ENCODE data around the gene TYROBP. TPM values are rescaled to one million over a fixed set of nuclear protein-coding genes. Genes with fewer than 3 reads are reported as not detected.

Gene TYROBP
- total RNA-seq, 1 experiment from 2014 or later = not detected

DNA sequence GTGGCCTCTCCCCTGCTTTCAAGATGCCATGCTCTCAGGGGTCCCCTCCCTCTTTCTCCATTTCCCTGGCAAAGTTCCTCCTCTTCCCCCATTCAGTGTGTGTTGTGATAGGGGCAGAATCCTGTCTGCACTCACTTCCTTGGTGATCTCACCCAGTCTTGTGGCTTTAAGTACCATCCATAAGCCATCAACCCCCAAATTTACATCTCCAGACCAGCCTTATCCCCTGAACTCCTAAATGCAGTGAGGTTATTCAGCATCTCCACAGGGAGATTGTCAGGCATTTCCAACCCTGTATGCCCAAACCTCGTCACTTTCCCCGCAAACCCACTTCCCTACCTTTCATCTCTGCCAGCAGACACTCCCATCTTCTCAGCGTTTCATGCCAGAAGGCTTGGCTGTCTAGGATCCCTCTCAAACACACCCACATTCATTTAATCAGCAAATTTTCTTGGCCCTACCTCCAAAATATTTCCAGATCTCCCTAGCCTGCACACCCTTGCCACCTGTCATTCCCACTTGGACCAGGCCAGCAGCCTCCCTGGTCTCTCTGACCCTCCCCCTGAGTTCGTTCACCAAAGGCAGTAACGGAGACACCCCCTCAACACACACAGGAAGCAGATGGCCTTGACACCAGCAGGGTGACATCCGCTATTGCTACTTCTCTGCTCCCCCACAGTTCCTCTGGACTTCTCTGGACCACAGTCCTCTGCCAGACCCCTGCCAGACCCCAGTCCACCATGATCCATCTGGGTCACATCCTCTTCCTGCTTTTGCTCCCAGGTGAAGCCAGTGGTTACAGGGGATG, 6.0 kb downstream of the TYROBP start, which contains the start of gene HCST:
HCST (plus strand) TSS at position 676 of the 808 bp plus-strand sequence; CDS start at position 741, 65 bp downstream.
- Histone ChIP-seq H3K9me3 (ENCODE audit: low read depth, low read length, poor library complexity, severe bottlenecking) (no peaks in the 10 kb centered on the region), H3K4me3 (ENCODE audit: low read depth, low read length, poor library complexity, severe bottlenecking) (peak within 1 kb of the TSS; percentile 36), H3K27me3 (replicated peaks; ENCODE audit: insufficient read depth, low read depth, low read length, poor library complexity) (no peaks in the 10 kb centered on the region), H3K27ac (ENCODE audit: low read depth, low read length, poor library complexity, severe bottlenecking) (peak within 1 kb of the TSS; percentile 80), H3K4me1 (ENCODE audit: insufficient read depth, low read length, poor library complexity, severe bottlenecking) (peaks cover 42% of the 10 kb centered on the region), H3K36me3 (ENCODE audit: insufficient read depth, low read length, poor library complexity, severe bottlenecking) (peaks cover 8% of the 10 kb centered on the region)
- DNase-seq (ENCODE audit: low spot score) = peak; percentile 51
- CTCF ChIA-PET = no interaction called here
- BruUV-seq (replicated peaks) = no TSS peak
- TF ChIP-seq EZH2 (IDR thresholded peaks at IDR 0.05; ENCODE audit: borderline replicate concordance, low read depth, low read length, poor library complexity, severe bottlenecking) = no peak
- POLR2A ChIA-PET (ENCODE audit: low non-redundant PET) = no interaction called here
- intact Hi-C loops (cut with micrococcal nuclease; ENCODE audit: unreplicated experiment) = no loop called here

DNA sequence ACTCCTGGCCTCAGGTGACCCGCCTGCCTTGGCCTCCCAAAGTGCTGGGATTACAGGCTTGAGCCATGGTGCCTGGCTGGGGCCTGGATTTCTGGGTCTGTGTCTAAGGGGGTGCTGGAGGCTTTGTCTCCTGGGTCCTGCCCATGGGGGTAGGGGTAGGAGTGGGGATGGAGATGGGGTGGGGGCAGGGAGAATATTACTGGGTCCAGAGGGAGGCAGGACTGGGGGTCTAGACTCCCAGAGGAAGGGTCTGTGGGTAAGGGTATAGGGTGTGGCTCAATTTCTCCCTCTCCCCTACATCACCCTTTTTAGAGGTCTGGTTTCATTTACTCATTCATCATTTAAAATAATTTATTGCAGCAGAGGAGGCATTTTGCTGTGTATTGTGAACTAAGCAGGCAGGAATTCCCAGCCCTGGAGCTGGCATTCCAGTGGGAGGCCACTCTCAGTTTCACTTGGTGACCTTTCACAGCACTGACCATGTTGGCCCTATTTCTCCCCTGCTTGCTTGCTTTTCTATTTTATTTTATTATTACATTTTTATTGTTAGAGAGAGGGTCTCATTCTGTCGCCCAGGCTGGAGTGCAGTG, 6.9 kb downstream of the TYROBP start:
- Histone ChIP-seq H3K9me3 (ENCODE audit: low read depth, low read length, poor library complexity, severe bottlenecking) (no peaks in the 10 kb centered on the region), H3K4me3 (ENCODE audit: low read depth, low read length, poor library complexity, severe bottlenecking) (peak overlapping the region; percentile 73), H3K27me3 (replicated peaks; ENCODE audit: insufficient read depth, low read depth, low read length, poor library complexity) (no peaks in the 10 kb centered on the region), H3K27ac (ENCODE audit: low read depth, low read length, poor library complexity, severe bottlenecking) (peak overlapping the region; percentile 80), H3K4me1 (ENCODE audit: insufficient read depth, low read length, poor library complexity, severe bottlenecking) (peaks cover 42% of the 10 kb centered on the region), H3K36me3 (ENCODE audit: insufficient read depth, low read length, poor library complexity, severe bottlenecking) (peaks cover 17% of the 10 kb centered on the region)
- TF ChIP-seq EZH2 (IDR thresholded peaks at IDR 0.05; ENCODE audit: borderline replicate concordance, low read depth, low read length, poor library complexity, severe bottlenecking) = no peak
- TF ChIP-seq, protein P1, sequence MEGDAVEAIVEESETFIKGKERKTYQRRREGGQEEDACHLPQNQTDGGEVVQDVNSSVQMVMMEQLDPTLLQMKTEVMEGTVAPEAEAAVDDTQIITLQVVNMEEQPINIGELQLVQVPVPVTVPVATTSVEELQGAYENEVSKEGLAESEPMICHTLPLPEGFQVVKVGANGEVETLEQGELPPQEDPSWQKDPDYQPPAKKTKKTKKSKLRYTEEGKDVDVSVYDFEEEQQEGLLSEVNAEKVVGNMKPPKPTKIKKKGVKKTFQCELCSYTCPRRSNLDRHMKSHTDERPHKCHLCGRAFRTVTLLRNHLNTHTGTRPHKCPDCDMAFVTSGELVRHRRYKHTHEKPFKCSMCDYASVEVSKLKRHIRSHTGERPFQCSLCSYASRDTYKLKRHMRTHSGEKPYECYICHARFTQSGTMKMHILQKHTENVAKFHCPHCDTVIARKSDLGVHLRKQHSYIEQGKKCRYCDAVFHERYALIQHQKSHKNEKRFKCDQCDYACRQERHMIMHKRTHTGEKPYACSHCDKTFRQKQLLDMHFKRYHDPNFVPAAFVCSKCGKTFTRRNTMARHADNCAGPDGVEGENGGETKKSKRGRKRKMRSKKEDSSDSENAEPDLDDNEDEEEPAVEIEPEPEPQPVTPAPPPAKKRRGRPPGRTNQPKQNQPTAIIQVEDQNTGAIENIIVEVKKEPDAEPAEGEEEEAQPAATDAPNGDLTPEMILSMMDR (conservative IDR thresholded peaks at IDR 0.05; ENCODE audit: low read depth, low read length) = no peak
- ChIA-PET CTCF (no interaction called here), POLR2A (ENCODE audit: low non-redundant PET) (interaction anchor here (0.6 kb wide), 1 partner anchor 251 kb away, joined by 7 read pairs; no protein-coding TSS in a partner anchor)
- intact Hi-C loops (cut with micrococcal nuclease; ENCODE audit: unreplicated experiment) = no loop called here
- DNase-seq (ENCODE audit: low spot score) = no peak
- BruUV-seq (replicated peaks) = no TSS peak

DNA sequence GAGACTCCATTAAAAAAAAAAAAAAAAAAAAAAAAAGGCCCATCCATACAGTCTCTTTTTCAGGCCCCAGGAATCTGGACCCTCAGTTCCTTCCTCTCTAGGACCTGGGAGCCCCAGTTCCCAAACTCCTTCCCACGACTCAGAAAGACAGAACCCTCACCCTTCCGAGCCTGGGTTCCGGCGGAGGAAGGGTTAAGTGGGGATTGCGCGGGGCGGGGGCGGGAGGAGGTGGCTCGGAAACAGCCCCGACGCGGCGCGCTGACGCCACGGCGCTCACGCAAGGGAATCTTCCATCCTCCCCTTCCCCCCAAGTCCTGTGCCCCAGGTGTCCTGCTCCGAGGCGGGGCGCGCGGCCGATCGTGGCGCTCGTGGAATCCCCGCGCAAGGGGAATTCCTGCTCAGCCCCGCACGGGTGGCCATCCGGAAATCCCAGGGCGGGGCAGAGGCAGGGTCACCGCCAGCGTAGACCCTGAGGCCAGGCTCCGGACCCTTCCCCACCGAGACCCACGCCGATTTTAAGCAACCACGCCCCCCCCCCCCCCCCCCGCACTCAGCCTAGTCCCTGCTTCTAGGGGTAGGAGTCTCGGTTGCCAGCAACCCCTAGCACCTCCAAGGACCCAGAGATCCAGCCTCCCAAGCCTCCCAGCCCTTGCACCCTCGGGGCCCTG, 8.4 kb downstream of the TYROBP start:
- peak overlapping the region; percentile 80 for H3K27ac ChIP-seq (ENCODE audit: low read depth, low read length, poor library complexity, severe bottlenecking)
- BruUV-seq (replicated peaks) = no TSS peak
- peaks cover 42% of the 10 kb centered on the region for H3K4me1 ChIP-seq (ENCODE audit: insufficient read depth, low read length, poor library complexity, severe bottlenecking)
- POLR2A ChIA-PET (ENCODE audit: low non-redundant PET) = no interaction called here
- TF ChIP-seq EZH2 (IDR thresholded peaks at IDR 0.05; ENCODE audit: borderline replicate concordance, low read depth, low read length, poor library complexity, severe bottlenecking) = no peak
- no peaks in the 10 kb centered on the region for H3K9me3 ChIP-seq (ENCODE audit: low read depth, low read length, poor library complexity, severe bottlenecking)
- peaks cover 19% of the 10 kb centered on the region for H3K36me3 ChIP-seq (ENCODE audit: insufficient read depth, low read length, poor library complexity, severe bottlenecking)
- intact Hi-C loops (cut with micrococcal nuclease; ENCODE audit: unreplicated experiment) = loop anchor here (1.0 kb wide), 1 partner anchor 32 kb away; no protein-coding TSS in a partner anchor
- no peaks in the 10 kb centered on the region for H3K27me3 ChIP-seq (replicated peaks; ENCODE audit: insufficient read depth, low read depth, low read length, poor library complexity)
- CTCF ChIA-PET = no interaction called here
- peak; percentile 94 for DNase-seq (ENCODE audit: low spot score)
- peak overlapping the region; percentile 73 for H3K4me3 ChIP-seq (ENCODE audit: low read depth, low read length, poor library complexity, severe bottlenecking)

DNA sequence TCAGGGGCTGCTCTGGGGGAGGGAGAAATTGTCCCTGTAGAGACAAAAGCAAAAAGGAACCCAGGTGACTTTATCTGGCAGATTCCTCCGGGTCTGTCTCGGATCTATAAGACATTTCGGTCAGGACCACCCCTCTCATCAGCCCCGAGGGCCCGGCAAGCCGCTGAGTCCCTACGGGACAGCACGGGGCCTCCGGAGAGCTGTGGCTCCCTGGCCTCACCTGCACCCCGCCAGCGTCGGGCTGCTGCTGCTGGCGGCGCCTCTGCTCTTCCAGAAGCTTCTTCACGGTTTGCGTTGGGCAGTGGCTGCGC, 9.6 kb downstream of the TYROBP start:
- H3K9me3 ChIP-seq (ENCODE audit: low read depth, low read length, poor library complexity, severe bottlenecking) = no peaks in the 10 kb centered on the region
- H3K27ac ChIP-seq (ENCODE audit: low read depth, low read length, poor library complexity, severe bottlenecking) = peak overlapping the region; percentile 80
- no TSS peak for BruUV-seq (replicated peaks)
- no peaks in the 10 kb centered on the region for H3K27me3 ChIP-seq (replicated peaks; ENCODE audit: insufficient read depth, low read depth, low read length, poor library complexity)
- peaks cover 19% of the 10 kb centered on the region for H3K36me3 ChIP-seq (ENCODE audit: insufficient read depth, low read length, poor library complexity, severe bottlenecking)
- peaks cover 35% of the 10 kb centered on the region for H3K4me1 ChIP-seq (ENCODE audit: insufficient read depth, low read length, poor library complexity, severe bottlenecking)
- ChIA-PET POLR2A (ENCODE audit: low non-redundant PET) (no interaction called here), CTCF (no interaction called here)
- no peak for TF ChIP-seq EZH2 (IDR thresholded peaks at IDR 0.05; ENCODE audit: borderline replicate concordance, low read depth, low read length, poor library complexity, severe bottlenecking)
- TF ChIP-seq, protein P1 (conservative IDR thresholded peaks at IDR 0.05; ENCODE audit: low read depth, low read length) = no peak
- peak overlapping the region; percentile 73 for H3K4me3 ChIP-seq (ENCODE audit: low read depth, low read length, poor library complexity, severe bottlenecking)
- intact Hi-C loops (cut with micrococcal nuclease; ENCODE audit: unreplicated experiment) = no loop called here
- DNase-seq (ENCODE audit: low spot score) = no peak
